MCF 10A (cell line): Measurements from ENCODE around the gene FAM131C. TPM values are rescaled to one million over a fixed set of nuclear protein-coding genes. Genes with fewer than 3 reads are reported as not detected.

Experiments used
- BruUV-seq: library from RNA; stranded (reverse); fragments of 400-500 nt; replicated peaks from 2 replicates; lab custom pipeline; 2021; lab: Mats Ljungman, UMichigan
- CTCF ChIA-PET: fragments of 300-600 bp; sonication (Branson Sonifier 250); formaldehyde crosslinking; extraction: SDS; loops from one replicate; lab custom pipeline; 2021; ENCODE audit warnings: antibody characterized with exemption, inconsistent platforms; lab: Yijun Ruan, JAX
- POLR2A ChIA-PET: fragments of 300-600, 350-650 bp; sonication (Branson Sonifier 250); formaldehyde crosslinking; extraction: SDS; loops from one replicate; lab custom pipeline; 2020; ENCODE audit warnings: antibody characterized with exemption, inconsistent platforms; lab: Yijun Ruan, JAX
- DNase-seq: peaks from one replicate; pipeline ENCODE4 v3.0.0-alpha.2; 2018; ENCODE audit not compliant: unreplicated experiment
- H3K27ac Mint-ChIP-seq: one replicate; pipeline ENCODE4 v1.8.0; 2022; ENCODE audit warnings: mild to moderate bottlenecking, low read depth, mixed read lengths; ENCODE audit not compliant: unreplicated experiment
- H3K27me3 Mint-ChIP-seq: one replicate; pipeline ENCODE4 v1.8.0; 2022; ENCODE audit warnings: mixed read lengths; ENCODE audit not compliant: insufficient read depth, unreplicated experiment
- H3K36me3 Mint-ChIP-seq: one replicate; pipeline ENCODE4 v1.8.0; 2022; ENCODE audit warnings: mild to moderate bottlenecking, moderate library complexity, mixed read lengths; ENCODE audit not compliant: insufficient read depth, unreplicated experiment
- H3K4me1 Mint-ChIP-seq: one replicate; pipeline ENCODE4 v1.8.0; 2022; ENCODE audit warnings: mixed read lengths; ENCODE audit not compliant: insufficient read depth, unreplicated experiment
- H3K4me3 Mint-ChIP-seq: one replicate; pipeline ENCODE4 v1.8.0; 2022; ENCODE audit warnings: mild to moderate bottlenecking, moderate library complexity, mixed read lengths; ENCODE audit not compliant: unreplicated experiment
- H3K9me3 Mint-ChIP-seq: one replicate; pipeline ENCODE4 v1.8.0; 2022; ENCODE audit warnings: mixed read lengths; ENCODE audit not compliant: unreplicated experiment
- CTCF ChIP-seq: fragments of 200-600 bp; IDR thresholded peaks from one replicate; pipeline ENCODE4 v1.8.0; 2022; ENCODE audit warnings: antibody characterized with exemption, mild to moderate bottlenecking; ENCODE audit not compliant: unreplicated experiment
- intact Hi-C: fragments of 100-400 bp; cut with micrococcal nuclease; formaldehyde crosslinking; loops from 2 replicates; pipeline ENCODE4 v1.14.1; 2022
- total RNA-seq: library from RNA; stranded (reverse); gene quantifications from 2 replicates; pipeline ENCODE4 v1.2.3, GENCODE V29; 2022

FAM131C gene
- total RNA-seq, 1 experiment from 2014 or later, result not detected

DNA sequence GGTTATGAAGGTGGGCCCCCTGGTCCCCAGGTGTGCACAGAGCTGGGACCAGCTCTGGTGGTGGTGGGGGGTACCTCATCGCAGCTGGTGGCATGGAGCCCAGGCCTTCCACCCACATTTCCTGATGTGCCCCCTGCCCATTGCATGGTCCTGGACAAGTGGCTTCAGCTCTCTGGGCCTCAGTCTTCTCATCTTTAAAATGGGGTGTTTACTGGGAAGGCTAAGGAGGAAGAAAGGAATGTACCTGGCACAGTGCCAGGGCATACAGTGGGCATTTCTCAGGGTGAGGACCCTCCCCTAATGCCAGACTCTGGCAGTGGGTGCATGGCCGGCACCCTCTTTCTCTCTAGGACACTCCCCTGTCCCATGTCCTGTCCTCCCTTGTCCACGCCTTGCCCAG is 22.4 kb downstream of the FAM131C start:
- Mint-ChIP-seq H3K4me1 (peaks cover 4% of the 10 kb centered on the region), H3K27ac (no peak overlapping the region), H3K27me3 (no peaks in the 10 kb centered on the region), H3K9me3 (no peaks in the 10 kb centered on the region), H3K4me3 (no peak overlapping the region), H3K36me3 (no peaks in the 10 kb centered on the region)
- ChIA-PET POLR2A (interaction anchor here (0.5 kb wide), 1 partner anchor 170 kb away, joined by 3 read pairs; no protein-coding TSS in a partner anchor), CTCF (no interaction called here)
- BruUV-seq, result no TSS peak
- intact Hi-C loops, result no loop called here
- DNase-seq, result no peak
- TF ChIP-seq CTCF, result no peak

GRCh38 chr1:16050328-16050727 is 23.1 kb downstream of the FAM131C start:
- intact Hi-C loops, result no loop called here
- H3K27me3 Mint-ChIP-seq, result no peaks in the 10 kb centered on the region
- no peaks in the 10 kb centered on the region for H3K36me3 Mint-ChIP-seq
- H3K9me3 Mint-ChIP-seq, result no peaks in the 10 kb centered on the region
- DNase-seq, result no peak
- BruUV-seq, result no TSS peak
- H3K4me1 Mint-ChIP-seq, result no peaks in the 10 kb centered on the region
- no peak for TF ChIP-seq CTCF
- CTCF ChIA-PET, result no interaction called here
- H3K4me3 Mint-ChIP-seq, result no peak overlapping the region
- POLR2A ChIA-PET, result interaction anchor here (0.5 kb wide), 1 partner anchor 171 kb away, joined by 3 read pairs; no protein-coding TSS in a partner anchor
- H3K27ac Mint-ChIP-seq, result no peak overlapping the region

DNA sequence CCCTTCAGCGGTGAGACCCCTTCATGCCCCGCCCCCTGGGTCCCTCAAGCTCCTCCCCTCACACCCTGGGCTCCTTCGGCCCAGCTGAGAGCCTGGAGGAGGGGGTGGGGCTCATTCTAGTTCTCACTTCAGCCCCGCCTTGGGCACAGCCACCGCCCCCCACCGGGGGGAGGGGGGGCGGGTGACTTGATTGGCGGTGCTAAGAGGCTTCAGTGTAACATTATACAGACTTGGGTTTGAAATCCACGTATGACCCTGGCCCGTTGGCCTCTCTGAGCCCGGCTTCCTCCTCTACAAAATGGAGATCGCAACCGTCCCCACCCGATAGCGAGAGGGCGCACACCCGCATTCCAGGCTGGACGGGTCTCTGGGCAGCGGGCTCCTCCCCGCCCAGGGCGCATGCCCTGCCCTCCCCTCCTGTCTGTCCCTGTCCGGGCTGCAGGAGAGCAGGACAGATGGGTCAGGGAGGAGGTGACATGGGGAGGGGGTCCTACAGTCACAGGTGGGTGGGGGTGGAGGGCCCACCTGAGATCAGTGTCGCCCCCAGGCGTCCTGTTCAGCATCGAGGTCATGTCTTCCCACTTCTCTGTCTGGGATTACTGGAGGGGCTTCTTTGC is 24.8 kb downstream of the FAM131C start:
- Mint-ChIP-seq H3K4me1 (no peaks in the 10 kb centered on the region), H3K36me3 (no peaks in the 10 kb centered on the region), H3K27me3 (no peaks in the 10 kb centered on the region), H3K27ac (no peak overlapping the region), H3K4me3 (no peak overlapping the region), H3K9me3 (no peaks in the 10 kb centered on the region)
- ChIA-PET CTCF (no interaction called here), POLR2A (no interaction called here)
- intact Hi-C loops, result no loop called here
- TF ChIP-seq CTCF, result no peak
- DNase-seq, result no peak
- no TSS peak for BruUV-seq

GRCh38 chr1:16047791-16048475 is 25.5 kb downstream of the FAM131C start:
- TF ChIP-seq CTCF, result no peak
- no peaks in the 10 kb centered on the region for H3K27me3 Mint-ChIP-seq
- H3K4me3 Mint-ChIP-seq, result no peak overlapping the region
- POLR2A ChIA-PET, result no interaction called here
- CTCF ChIA-PET, result interaction anchor here (0.6 to 1.7 kb wide), 2 partner anchors 7 to 437 kb away, joined by 3 to 9 read pairs; no protein-coding TSS in a partner anchor
- H3K9me3 Mint-ChIP-seq, result no peaks in the 10 kb centered on the region
- no peak overlapping the region for H3K27ac Mint-ChIP-seq
- H3K36me3 Mint-ChIP-seq, result no peaks in the 10 kb centered on the region
- DNase-seq, result no peak
- intact Hi-C loops, result no loop called here
- H3K4me1 Mint-ChIP-seq, result no peaks in the 10 kb centered on the region
- no TSS peak for BruUV-seq
